ENCODE results near the gene XYLT1.
A peak's percentile ranks its signal among the peaks of the same experiment; 100 is the strongest.

The XYLT1 gene

DNA sequence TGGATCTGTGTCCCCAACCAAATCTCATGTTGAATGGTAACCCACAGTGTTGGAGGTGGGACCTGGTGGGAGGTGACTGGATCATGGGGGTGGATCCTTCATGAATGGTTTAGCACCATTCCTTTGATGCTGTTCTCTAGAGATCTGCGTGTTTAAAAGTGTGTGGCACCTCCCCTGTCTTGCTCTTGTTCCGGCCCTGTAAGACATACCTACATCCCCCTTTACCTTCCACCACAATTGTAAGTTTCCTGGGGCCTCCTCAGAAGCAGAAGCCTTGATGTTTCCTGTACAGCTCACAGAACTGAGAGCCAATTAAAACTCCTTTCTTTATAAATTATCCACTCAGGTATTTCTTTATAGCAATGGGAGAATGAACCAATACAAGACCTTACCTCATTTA is 257.7 kb downstream of the XYLT1 start:
- no peak for DNase-seq

DNA sequence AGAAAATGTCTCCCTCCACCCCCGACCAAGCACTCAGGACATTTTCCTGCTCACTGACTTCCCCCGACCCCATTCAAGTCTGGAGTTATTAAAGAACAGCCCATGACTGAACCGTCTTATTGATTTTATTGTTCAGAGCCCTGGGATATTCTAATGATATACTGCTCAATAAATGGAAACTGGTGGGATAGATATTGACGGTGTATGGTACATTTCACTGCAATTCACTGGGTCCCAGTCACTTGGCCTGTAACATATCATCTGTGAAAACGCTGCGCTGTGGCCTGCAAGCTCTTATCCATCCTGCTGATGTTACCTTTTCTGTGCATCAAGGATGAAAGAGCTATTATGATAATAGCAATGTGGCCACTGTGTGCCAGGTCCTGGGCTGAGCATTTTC is 258.2 kb downstream of the XYLT1 start:
- DNase-seq, result no peak

GRCh38 chr16:17211797-17212196 is 259.0 kb downstream of the XYLT1 start:
- no peak for DNase-seq

DNA sequence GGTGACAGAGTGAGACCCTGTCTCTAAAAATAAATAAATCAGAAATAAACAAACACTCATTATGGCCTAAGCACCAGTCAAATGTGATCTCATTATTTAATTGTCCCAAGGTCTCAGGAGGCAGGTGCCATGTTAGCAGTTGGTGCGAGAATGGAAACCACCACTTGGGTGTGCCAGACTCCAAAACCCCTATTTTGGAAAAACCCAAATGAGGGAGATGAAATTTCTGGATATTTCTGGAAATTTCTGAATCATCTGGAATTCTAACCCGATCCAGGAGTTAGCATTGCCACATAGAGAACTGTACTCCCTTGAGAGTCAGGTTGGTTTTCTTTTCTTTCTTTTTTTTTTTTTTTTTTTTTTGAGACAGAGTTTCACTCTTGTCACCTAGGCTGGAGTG is 264.0 kb downstream of the XYLT1 start:
- DNase-seq, result no peak

DNA sequence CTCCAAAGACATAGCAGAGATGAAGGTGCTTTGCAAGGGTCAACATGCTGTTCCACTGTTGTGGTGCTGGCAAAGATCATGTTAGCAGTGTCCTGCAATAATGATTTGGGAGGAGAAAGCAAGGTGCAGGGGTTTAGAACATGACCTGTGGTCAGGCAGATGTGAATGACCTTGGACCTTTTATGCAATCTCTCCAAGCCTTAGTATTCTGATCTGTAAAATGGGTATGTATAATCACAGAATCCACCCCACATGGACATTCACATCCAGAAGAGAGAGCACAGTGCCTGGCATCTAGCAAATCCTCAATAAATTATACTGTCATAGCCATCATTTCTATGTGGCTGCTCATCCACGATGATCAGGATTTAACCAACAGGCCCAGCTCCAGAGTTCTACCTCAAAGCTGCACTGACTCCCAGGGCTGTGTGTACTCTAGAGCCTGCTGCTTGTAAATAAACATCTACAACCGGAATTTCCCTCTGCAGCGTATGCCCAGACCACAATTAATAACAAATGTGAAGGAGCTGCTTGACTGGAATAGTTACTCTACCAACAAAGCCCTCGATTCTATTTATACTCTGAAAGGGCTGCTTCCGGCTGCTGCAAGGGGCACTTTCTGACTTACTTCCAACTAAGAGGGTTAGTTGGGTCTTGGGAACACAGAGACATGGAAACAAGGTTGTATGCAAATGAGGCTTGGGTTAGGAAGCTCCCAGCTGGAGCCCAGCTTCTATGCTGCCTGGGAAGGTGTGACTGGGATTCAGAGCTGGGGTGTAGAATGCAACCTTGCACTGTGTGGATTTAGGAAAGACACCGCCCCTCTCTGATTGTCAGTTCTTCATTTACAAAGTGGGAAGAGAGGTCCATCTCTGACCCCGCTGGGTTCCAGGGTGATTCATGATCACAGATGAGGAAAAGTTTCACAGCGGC is 265.2 kb downstream of the XYLT1 start:
- DNase-seq, result no peak

GRCh38 chr16:17204644-17205043 is 266.1 kb downstream of the XYLT1 start:
- DNase-seq, result no peak

GRCh38 chr16:17204206-17204605 is 266.6 kb downstream of the XYLT1 start:
- no peak for DNase-seq

DNA sequence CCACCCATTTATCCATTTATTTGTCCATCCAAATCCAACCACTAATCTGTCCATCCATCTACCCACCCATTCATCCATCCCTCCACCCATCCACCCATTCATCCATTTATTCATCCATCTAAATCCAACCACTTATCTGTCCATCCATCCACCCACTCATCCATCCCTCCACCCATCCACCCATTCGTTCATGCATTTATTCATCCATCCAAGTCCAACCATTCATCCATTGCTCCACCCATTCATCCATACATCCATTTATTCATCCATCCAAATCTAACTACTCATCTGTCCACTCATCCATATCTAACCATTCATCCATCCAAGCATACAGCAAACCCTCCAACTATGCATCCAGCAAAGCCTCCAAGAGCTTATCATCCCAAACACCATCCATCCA is 267.3 kb downstream of the XYLT1 start:
- DNase-seq, result no peak

DNA sequence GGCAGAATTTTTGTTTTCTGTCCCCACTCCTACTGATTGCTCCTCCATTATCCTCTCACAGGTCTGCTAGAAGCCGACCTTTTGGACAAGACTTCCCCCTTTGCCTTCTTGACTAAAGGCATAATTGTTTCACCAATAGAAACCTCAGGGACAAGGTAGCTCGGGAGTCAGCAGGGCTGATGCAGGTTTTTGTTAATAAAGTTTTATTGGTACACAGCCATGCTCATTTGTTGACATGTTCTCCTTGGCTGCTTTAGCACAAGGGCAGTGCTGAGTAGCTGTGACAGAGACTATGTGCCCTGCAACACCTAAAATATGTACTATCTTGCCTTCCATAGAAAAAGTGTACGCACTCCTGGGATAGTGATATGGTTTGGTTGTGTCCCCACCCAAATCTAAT is 271.6 kb downstream of the XYLT1 start:
- no peak for DNase-seq

DNA sequence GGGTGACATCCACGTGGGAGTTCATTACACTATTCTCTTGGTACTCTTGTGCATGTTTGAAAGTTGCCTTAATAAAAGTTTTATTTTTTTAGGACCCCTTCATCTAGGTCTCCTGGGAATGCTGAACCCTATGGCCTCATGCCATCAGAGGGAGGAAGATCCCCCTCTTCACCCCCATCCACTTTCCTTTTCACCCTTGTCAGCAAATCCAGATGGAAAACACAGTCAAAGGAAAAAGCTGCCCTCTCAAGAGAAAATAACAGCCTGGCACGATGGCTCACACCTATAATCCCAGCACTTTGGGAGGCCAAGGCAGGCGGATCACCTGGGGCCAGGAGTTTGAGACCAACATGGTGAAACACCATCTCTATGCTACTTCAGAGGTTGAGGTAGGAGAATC is 274.2 kb downstream of the XYLT1 start:
- DNase-seq, result no peak

DNA sequence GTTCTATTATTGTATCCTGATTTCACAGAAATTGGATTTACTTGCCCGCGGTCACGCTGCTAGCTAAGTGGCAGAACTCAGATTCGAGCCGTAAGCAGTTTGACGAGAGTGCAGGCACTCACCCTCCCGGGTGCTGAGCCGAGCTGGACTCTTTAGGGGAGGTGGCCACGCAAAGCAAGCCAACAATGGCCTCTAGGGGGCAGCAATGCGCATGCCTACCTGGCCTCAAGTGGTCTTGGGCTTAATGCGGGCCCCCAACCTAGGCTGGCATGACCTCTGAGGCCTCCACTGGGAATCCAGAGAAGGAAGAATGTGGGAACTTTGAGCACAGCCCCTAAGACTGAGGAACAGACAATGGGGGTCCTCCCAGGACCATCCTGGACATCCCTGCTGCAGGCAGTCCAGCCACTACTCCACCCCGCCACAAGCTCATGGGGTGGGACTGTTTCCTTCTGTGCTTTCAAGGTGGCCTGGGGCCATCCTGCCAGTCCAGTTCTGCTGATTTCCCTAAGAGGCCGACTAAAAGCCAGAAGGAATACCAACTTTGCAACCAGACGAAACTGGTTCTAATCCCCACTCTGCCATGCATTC is 276.5 kb downstream of the XYLT1 start:
- no peak for DNase-seq

GRCh38 chr16:17193566-17194100 is 277.1 kb downstream of the XYLT1 start:
- DNase-seq, result no peak

DNA sequence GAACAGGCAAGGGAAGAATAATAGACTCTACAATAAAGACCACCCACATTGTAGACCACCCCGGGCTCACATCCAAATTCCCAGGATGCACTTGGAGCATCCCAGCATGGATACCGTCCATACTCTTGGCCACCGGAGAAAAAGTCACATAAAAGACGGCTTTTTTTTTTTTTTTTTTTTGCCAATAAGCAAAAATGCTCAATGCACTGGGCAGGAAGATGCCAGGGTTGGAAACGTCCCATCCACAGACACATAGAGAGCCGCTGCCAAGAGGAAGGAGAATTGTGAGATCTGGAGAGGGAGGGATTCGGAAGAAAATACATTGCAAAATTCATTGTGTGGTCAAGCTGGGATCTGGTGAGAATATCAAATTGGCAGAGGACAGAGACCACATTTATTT is 286.7 kb downstream of the XYLT1 start:
- no peak for DNase-seq

DNA sequence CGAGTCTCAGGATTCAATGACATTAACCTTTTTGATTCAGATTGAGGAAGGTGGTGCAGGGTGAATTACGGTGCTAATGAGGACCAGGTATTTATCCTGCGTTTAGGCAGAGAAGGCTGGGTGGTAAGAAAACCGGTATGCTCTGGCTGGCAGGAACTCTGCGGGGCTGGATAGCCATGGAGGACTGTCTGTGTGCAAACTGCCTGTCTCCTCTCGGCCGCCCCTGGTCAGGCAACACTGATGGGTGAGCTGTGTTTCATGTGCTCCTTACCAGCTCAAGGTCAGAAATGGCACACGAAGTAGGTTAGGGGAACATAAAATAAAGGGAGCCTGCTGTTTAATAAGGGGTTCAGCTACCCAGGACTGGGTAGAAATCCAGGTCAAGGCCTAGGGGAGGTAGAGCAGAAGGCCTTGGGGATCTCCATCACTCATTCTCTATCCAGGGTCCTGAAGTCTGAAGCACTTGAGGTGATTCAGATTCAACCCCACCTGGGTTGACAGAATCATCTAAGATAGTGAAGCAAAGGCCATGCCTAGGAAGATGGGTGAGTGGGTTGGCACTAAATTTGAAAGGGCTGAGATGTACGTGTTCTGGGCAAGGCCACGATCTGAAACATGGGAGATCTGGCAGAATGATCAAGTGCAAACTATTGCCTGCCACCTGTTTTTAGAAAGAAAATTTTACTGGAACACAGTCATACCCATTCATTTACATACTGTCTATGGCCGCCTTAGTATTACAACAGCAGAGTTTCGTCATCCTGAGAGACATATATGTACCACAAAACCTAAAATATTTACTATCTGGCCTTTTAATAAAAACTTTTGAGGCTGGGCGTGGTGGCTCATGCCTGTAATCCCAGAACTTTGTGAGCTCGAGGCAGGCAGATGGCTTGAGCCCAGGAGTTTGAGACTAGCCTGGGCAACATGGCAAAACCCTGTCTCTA is 292.5 kb downstream of the XYLT1 start:
- DNase-seq, result no peak

DNA sequence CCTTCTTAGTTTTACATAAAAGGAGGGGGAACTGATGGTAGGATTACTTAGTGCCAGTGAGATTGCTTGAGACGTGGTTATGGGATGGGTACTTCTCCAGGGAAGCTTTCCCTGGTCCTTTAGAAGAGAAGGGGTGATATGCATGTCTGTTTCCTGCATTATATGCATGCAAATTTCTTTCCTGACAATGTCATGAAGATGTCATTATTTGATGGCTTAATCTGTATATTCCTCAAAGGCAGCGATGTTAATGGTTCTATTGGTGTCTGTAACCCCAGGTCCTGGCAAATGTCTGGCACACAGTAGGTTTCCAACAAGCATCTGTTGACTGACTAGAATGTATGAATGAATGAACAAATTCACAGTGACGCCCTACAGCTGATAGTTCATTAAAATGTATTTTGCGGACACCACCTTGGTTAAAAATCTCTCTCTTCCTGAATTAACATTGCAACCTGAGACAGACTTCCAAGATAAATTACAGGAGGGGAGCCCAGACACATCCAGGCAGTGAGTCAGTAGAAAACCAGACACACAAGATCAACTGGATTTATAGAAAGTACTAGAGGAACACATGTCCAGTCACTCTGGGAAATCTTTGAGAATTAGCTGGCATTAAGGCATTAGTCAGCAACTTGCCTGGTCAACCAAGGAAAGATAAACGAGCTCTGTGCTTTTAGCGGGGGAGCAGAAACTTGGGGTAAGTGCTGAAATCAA is 293.4 kb downstream of the XYLT1 start:
- DNase-seq, result no peak

- no peak for DNase-seq
Observed at GRCh38 chr16:17176199-17176598, 294.6 kb downstream of the XYLT1 start.

DNA sequence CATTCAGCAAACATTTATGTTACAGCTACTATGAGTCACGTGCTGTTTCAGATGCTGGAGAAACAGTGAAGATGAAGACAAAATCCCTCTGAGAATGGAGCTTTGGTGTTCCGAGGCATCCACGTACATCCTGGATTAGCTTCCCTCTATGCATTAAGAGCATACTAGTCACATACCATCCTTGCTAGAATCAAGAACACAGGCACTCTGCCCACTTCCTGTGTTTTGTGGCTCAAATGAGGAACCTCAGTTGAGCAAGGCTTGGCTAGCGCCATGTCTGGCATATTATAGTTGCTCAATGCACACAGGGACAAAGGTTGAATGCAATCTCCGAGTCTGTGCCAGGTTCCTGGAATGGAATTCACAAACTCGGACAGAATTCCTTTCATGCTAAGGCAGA is 297.5 kb downstream of the XYLT1 start:
- DNase-seq, result peak; percentile 87

GRCh38 chr16:17171250-17172143 is 299.3 kb downstream of the XYLT1 start:
- DNase-seq, result peak; percentile 36

GRCh38 chr16:17170435-17170834 is 300.3 kb downstream of the XYLT1 start:
- no peak for DNase-seq

- no peak for DNase-seq
Observed at GRCh38 chr16:17168181-17168580, 302.6 kb downstream of the XYLT1 start.

DNA sequence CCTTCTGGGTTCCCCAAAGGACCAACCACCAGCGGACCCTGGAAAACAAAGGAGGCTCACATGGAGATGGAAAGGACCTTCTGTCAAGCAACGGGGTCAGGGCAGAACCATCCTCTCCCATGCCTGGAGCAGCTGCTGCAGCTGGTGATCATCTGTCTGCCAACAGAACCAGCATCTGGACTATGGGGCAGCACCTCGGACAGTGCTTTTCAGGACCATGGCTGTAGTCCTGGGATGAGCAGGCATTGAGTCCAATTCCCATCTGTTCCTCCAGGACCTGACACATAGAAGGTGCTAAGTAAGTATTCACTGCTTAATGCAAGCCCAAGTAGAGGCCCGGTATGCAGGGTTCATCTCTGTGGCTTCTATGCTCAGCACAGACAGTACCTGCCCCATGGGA is 304.7 kb downstream of the XYLT1 start:
- DNase-seq, result no peak

Measured in SIG-M5 (cell line).